HG02852 (cell line): ENCODE results near the gene HOXA5.

Experiments
- ATAC-seq: cut with Tn5 transposase; IDR thresholded peaks from one replicate; pipeline ENCODE4 v1.9.1; 2021; ENCODE audit warnings: mild to moderate bottlenecking, moderate library complexity; ENCODE audit not compliant: unreplicated experiment

Gene HOXA5

DNA sequence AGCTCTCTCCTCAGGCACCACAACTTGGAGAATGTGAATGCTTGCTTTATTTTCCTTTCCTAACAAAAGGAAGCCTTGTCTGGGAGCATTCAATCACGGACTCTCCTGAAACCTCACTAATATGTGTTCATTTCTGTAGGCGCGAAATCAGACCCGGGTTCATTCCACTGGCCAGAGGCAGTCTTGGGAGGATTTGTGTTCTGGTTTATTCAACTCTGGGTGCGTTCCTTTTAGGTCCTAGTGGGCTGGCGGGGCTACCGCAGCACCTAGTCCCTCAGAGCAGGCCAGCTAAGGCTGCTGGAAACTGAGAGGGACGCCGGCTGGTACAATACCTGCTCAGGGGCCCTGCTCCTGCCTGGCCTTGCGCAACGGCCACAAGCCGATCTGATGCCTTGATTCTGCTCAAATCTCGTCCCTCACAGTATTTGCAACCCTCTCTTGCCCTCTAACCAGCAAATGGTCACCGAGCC, 20.4 kb downstream of the HOXA5 start:
- no peak for ATAC-seq

DNA sequence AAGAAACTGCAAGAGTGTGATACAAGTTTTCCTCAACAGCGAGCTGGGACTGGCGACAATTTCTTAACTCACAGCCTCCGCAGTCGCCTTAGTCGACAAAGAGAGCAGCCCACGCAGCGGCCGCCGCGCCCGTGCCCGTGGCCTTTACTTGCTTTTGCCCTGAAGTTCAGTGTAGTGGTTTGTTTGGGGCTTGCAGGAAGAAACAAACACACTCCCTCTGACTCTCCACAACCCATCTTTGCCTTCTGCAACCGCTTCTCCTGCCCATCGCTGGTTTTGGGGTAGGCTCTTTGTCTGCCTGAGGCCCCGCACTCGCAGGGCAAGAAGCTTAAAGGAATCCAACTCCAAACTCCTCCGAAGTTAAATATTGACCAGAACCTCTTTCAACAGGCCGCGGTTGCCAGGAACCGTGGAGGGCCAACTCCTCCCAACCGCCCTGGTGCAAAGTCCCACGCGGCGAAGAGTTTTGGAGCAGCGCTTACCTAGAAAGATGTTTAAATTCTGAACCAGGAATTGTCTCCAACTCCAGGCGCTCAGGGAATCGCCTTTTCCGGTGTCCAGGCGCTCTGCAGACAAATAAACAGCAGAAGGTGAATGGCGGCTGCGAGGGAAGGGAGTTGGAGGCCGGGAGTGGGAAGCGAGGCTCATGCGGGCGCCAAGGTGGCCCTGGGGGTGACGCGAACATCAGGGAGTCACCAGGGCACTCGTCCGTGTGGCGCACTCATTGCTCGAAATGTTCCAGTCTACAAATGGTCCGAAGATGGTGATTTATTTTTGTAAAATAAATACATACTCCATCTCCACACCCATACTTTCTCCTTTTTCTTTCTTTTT, 21.2 kb downstream of the HOXA5 start:
- no peak for ATAC-seq

DNA sequence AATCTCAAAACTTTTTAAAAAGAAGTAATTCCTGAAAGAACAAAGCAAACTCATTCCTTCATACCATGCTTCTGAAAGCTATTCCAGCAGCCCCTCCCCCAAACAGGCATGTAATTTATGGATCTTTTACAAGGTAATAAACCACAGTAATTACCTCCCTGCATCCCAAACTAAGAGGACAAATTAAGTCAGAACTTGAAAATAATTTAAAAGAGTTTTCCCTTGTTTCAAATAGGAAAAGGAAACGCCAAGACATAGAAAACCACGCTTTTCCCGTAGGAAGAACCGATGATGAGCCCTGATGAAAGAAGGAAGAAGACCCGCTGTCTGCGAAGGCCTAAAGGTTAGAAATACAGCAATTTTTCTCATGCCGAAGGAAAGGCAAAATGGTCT, 21.8 kb downstream of the HOXA5 start:
- ATAC-seq, result no peak

DNA sequence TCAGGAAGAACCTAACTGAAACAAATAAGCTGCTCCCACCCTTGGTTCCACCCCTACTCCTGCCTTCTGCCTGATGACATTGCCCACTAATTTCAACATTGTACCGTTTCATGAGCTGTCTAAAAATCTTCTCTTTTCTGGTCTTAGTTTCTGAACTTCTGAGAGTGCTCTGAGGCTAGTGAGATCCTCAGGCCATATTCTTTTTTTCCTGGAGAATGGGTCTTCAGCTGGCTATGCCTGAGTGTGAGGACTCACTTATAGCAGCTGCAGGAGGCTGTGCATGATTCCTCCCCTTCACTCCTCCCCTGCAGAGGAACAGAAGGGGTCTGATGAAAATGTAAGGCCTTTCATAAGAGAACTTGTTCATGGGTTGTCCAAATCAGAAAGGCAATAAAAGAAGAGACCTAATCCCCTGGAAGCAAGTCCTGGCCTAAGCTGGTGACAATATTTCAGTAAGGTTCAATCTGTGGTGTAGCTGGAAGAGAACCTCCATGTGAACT, 24.0 kb downstream of the HOXA5 start:
- ATAC-seq, result no peak

DNA sequence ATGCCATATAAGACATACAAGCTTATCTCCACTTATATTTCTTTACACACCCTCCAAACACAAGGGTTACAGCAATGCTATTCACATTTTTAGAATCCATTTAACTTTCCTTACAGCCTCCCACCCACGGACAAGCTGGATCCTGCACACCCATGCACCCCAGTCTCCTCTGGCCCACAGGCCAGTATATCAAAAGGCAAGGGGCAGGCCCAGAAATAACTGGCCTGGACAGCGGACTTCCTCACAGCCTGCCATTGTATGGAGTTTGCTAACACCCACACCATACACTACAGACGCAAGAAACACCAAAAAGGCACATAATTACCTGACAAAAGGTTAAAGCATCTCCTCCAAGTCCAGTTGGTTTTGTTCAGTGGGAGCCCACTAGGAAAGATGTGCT, 24.9 kb downstream of the HOXA5 start:
- no peak for ATAC-seq

DNA sequence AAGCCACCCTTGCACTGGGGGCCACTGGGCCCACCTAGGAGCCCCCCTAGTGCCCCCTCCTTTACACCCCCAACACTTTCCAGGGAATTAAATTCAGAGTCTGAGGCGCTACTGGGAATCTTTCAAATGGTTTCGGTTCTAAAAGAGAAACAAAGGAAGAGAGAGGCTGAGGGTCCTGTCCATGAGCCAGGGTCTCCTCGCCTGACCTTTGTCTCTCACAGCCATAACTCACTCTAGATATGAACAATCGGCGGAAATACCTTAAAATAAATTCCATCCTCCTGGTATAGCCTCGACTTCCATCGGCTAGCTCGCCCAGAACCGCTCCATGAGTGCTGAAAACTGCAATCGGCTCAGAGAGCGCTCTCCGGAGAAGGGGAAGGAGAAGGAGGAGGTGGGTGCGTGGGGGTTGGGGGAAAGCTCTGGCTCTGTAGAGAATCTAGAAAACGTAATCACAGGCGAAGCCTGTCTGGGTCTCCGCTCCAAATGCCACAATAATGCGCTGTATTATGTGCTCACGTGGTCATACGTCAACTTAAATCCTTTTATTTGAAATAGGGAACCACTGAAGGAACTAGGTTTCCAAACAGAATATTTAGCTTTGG, 25.5 kb downstream of the HOXA5 start:
- ATAC-seq, result no peak

DNA sequence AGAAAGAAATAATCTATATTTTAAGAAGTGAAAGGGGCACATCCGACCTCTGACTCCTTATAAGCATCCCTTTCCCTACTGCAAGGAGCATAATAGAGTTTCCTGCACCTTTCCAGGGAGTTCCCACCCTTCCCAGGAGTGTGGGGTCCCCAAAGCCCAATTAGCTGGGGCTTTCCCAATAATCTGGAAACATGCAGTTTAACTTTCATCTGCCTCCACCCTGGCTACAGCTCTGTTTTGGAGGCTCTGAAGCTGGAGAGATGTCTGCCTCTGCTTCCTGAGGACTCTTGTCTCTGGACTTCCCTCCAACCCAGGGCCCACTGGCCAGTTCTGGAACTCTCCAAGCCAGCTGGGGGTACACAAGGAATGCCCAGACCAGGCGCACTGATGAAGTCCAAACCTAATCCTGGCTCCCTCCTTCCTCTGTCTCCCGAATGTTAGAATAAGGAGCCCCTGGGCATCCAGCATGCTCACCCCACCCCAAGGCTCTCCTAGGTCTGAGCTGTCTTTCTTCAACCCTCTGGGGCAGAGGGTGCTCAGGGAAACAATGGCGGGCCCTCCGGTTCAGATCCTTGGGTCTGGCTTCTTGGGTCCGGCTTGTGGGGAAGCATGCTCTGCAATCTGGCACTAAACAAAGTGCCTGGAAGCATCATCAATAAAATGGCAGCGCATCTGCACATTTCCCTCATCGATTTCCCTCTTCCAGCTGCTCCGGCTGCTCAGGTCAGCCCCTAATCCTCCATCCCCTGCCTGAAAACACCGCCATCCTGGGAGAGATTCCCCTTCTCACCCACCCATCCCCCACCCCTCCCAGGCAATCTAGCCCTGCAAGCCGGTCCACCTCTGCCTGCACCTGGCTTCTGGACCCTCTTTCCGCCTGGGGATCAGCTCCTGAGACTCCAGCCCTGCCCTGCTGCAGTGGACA, 26.3 kb downstream of the HOXA5 start:
- no peak for ATAC-seq

DNA sequence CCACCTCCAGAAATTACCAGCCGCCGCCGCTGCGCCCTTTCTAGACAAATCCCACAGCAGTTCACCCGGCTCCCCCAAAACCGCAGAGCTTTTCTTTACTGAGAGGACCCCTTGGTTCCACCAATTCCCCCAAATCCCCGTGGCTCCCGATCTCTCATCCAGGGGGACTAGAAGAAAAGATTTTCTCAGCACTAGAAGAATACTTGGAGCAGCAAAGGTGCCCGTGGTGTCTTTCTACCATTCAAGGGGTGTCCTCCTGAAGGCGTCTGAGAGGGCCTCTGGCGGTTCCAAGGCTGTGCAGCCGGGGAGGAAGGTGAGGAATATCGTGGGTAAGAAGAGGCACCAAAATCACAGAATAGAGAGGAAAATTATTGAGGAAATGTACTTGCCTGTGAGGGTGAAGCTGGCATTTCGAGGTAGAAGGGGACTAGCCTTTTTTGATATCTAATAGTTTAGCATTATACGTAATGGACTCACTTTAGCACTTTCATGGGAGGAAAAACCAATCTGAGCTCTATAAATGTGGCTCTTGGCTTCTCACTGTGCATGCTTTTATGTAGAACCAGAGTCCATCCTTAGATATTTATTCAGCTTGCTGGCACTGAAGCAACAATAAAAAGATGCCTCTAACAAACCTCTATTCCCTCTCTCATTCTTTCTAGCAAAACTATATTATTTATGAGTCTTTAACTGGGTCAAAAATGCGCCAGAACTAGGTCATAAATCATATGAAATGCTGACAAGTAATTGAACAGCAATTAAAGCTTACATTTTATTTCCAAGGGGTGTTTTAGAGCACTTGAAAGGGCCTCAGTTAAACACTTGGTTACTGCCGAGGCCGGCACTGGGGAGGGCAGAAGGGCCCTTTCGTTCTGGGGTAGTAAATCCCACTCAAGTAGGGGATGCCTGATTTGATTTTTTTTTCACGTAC, 27.2 kb downstream of the HOXA5 start:
- ATAC-seq, result no peak

DNA sequence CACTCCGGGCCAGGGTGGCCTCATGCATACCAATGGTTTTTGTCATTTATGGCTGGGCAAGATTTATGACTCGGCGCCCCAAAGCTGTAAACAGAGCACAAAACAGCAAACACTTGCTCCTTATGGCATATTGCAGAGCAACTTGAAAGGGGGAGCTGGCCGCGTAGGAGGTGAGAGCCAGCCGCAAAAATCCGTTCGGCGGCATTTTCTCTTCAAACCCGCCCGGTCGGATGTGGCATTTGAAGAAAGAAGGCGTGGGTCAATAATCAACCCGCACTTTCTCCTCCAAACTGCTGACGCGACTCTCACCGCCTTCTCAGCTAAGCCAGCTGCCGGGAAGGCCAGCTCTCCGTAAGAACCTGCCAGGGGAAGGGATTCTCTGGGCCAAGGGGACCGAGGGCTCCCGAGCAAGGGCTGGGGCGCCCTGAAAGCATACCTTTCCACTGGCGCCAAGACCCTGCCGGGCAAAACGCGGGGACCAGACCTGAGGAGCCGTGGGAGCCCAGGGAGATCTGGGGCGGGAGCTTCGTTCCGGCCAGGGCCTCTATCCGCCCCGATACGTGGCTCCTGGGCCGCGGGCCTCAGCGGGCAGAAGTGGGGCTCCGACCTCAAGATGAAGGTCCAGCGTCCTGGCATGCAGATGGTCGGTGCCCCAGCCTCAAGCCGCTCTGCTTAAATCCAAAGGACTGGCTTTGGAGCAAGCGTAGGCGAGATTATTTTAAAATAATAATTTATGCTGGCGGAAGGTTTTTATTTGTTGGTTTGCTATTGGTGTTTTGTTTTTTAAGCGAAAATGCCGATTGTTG, 28.1 kb downstream of the HOXA5 start:
- no peak for ATAC-seq

DNA sequence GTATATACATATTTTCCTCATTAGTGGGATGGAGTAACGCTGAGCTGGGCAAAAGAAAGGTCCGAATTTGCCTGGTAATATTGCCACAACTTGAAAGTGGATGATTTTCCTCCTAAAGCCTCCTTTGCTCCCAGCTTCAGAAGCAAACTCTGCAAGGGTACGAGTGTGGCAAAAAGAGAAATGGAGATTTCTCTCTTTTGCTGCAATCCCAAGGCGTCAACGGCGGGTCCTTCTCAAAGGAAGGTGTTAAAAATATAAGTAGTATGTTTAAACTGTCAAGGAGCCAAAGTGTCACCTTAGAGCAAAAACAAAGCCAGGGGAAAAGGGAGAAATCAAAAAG, 28.6 kb downstream of the HOXA5 start:
- ATAC-seq, result no peak

DNA sequence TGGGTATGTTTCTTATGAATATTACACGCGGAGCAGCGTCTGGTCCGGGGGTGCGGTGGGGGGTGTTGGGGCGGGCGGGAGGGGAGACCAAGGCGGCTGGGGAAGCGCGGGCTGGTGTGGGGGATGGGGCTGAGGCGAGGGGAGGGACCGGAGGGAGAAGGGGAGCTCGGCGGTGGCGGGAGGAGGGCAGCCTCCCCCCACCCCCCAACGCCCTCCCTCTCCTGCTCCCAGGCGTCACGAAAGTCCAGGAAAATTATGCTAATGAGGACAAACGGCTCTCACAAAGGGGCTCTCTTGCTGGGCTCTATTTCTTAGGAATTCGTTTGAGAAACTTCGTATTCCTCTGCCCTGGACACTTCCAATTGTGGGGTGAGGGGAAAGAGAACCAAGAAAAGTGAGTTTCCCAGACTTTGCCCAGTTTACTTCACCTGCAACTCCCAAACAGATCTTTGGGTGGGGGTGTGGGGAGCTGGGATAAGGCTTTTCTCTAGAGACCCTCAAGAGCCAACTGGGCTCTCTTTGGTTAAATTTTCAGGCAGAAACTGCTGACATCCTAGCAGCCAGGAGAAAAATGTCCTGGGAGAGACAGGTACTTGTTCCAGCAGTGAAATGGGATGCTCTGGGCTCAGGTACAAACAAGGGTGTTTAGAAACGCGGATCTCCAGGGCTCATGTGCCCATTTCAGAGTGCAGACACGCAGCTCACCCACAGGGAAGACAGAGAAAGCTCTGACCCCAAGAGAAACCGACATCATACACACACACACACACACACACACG, 29.3 kb downstream of the HOXA5 start:
- no peak for ATAC-seq

DNA sequence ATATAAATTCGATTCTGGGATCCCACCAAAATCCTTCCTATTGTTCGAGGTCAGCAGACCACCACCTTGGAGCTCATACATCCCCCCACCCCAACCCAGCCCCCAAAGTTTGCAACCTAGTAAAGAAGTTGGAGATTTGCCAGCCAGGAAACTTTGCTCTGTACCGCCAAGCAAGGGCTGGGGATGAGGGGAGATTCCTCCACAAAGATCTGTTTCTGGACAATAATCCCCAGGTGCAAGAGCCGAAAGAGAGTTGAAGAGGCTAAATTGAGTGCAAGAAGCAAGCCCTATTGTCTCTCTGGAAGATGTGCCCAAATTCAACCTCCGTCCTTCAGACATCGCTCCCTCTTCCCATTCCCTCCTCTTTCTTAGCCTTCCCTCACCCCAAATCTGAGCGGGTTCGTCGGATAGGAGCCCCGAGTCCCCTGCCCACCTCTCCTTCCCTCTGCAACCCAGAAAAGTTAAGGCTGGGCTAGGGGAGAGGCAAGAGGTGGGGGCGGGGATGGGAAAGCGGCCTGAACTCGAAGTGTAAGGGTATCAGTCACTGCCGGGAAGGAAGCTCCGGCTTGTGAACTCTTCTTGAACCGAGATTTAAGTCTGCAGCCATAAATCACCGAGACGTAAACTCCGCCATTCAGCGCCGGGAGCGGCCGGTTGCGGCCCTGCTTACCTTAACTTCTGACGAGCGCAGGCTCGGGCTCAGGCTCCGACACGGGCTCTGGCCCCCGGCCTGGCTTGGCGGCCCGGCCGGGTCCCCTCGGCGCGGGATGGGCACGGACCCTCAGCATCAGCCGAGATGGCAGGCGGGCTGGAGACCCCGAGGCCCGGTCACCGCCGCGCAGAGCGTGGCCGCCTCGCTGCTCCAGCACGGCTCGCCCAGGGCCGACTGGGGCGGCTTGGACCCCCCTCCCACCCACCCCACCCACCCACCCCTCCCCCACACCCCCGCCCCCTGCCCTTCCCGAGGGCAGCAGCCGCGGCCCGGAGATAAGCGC, 30.2 kb downstream of the HOXA5 start:
- ATAC-seq, result no peak

DNA sequence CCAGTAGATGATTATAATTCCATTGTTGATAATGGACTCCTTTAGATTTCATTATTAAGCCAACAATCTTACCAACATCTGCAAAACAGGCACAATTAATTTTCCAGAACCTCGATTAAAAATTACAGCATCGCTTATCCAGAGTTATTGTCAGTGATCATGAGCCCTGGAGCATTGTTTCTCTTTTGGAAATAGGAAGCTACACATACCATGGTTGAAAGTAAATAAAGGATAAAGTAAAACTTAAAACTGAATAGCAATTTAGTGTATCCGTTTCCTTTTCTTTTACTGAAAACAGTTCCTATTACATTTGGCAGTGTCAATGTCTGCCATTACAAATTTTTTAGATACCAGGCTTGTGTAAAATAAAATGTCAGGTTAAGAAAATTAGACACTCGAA, 31.1 kb downstream of the HOXA5 start:
- no peak for ATAC-seq

DNA sequence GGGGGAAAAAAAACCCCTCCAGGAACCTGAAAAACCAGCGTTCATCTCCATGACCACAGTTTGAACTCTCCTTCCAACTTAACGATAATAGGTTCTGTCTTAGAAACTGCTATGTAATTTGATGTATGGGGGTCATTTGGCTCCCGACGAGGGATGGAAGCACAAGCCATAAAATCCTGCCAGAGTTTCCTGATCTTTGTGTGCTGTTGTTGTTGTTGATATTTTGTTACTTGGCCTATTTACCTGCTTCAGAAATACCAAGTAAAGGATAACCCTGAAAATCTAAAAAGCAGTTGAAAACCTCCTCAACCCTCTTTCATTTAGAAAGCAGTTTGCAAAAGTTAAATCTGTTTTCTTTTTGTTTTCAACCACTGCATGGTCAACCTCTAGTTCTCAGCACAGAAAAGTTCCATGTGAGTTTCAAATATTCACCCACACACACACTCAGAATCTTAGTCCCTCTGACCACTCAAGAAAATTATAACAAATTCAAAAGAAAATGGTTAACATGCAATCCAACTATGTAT, 31.7 kb downstream of the HOXA5 start:
- ATAC-seq, result no peak

DNA sequence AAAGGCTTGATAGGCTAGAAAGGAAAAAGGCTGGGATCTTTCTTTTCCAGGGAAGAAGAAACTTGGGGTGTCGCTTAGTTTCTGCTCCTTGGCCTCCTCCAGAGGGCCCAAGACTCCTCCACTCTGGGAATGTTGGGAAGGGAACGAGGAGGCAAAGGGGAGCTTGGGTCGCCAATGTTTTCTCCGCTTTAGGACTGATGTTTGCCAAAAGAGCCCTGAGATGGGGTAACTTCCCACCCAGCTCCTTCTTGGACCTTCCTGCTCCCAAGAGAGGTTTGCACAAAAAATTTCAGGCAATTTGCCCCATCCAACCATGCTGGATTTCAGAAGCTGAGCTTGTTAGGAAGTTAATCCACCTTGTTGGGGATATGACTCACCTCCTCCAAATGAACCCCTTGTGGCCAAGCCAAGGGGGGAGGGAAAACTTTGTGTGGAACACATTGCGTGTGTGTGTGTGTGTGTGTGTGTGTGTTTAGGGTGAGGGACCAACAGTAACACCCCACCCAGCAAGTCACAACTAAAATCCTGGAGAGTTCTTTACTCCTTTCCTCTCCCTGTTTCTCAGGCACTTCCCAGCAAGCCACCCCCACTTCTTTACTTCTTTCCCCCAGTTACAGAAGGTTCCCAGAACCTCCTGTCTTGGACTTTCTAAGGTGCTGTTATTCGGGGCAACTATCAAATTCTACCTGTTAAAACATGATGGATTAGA, 32.3 kb downstream of the HOXA5 start:
- ATAC-seq, result no peak

DNA sequence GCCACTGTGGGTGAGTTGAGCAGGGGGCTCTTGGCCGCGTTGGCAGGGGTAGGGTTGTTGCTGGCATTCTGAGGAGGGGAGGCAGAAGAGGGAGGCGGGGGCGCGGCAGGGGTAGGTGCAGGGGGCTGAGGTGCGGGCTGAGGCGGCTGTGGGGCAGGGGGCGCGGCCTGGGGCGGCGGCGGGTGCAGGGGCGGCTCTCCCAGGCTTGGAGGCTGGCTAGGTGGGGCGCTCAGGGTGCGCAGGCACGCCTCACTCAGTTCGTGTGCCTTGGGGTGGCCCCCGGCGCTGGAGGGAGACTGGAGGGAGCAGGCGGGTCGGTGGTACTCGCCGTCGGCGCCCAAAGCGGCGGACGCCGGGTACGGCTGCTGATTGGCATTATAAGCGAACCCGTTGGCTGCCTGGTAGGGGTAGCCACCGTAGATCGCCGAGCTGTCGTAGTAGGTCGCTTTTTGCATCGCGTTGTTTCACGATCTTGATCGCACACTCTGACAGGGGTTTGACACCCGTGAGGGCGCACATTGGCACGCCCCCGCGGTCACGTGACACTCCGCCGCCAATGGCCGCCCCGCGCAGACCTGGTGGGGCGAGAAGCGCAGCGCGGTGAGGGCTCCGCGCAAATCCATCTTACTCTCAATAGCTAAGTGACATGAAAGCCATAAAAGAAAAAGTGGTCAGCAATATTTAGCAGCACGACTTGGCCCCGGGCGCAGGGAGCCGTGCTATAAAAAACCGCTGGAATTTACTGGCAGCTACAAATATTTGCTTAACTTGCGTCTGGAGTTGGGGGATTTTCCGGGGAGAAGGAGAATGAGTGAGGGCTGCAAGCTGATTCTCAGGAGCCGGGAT, 33.1 kb downstream of the HOXA5 start:
- ATAC-seq, result no peak
